ENCODE results near the gene TIMM21. TPM values are rescaled to one million over a fixed set of nuclear protein-coding genes. Genes with fewer than 3 reads are reported as not detected.

TIMM21 gene
- total RNA-seq, 2 donors from 2014 or later, result 3.9 to 23.1 TPM

GRCh38 chr18:74137920-74138538 lies 10.3 kb upstream of the TIMM21 start:
- DNase-seq (no peak), ATAC-seq (no peak)
- Histone ChIP-seq H3K27ac (no peak overlapping the region), H3K4me1 (no peaks in the 10 kb centered on the region), H3K4me3 (no peak overlapping the region), H3K9me3 (no peaks in the 10 kb centered on the region), H3K36me3 (replicated peaks in 1 of 2; ENCODE audit: insufficient read depth in 1 of 2, low read depth in 2 of 2) (no peaks in the 10 kb centered on the region), H3K27me3 (no peaks in the 10 kb centered on the region)
- TF ChIP-seq CTCF (IDR thresholded peaks at IDR 0.05) (no peak), POLR2A (IDR thresholded peaks at IDR 0.05) (no peak)
- intact Hi-C loops (cut with DNase I), result no loop called here
- 80 to 82% methylated on average over 12 of the region's 12 CpGs for WGBS, 2 donors

- intact Hi-C loops (cut with DNase I), result no loop called here
- Histone ChIP-seq H3K4me3 (no peak overlapping the region), H3K27me3 (no peaks in the 10 kb centered on the region), H3K4me1 (no peaks in the 10 kb centered on the region), H3K27ac (no peak overlapping the region), H3K36me3 (replicated peaks in 1 of 2; ENCODE audit: insufficient read depth in 1 of 2, low read depth in 2 of 2) (no peaks in the 10 kb centered on the region), H3K9me3 (no peaks in the 10 kb centered on the region)
- WGBS, 2 donors, result 70 to 86% methylated on average over 2 of the region's 2 CpGs
- TF ChIP-seq POLR2A (IDR thresholded peaks at IDR 0.05) (no peak), CTCF (IDR thresholded peaks at IDR 0.05) (no peak)
- ATAC-seq (no peak), DNase-seq (no peak)
These were observed 8.9 kb upstream of the TIMM21 start for GRCh38 chr18:74139411-74139810.

DNA sequence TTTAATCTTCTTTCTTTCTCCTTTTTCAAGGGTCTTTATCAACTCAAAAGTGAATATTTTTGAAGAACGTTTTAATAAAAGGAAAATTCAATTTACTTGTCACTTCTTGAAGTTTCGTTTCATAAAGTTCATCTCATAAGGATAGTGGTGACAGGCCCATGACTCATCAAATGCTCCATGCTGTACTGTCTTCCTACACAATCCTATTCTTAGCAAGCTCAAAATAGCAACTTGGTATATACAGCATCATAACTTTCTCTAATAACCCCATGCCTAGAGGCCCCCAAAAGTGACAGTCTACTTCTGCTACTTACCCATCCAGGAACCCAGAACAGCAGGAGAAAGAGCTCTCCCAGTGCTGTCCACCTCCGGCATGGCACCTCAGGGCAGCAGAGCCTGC lies 8.4 kb upstream of the TIMM21 start:
- DNase-seq, result no peak
- WGBS, 2 donors, result 52 to 58% methylated on average over 3 of the region's 3 CpGs
- H3K27ac ChIP-seq, result no peak overlapping the region
- H3K27me3 ChIP-seq, result no peaks in the 10 kb centered on the region
- intact Hi-C loops (cut with DNase I), result no loop called here
- no peak overlapping the region for H3K4me3 ChIP-seq
- ATAC-seq, result no peak
- no peaks in the 10 kb centered on the region for H3K9me3 ChIP-seq
- H3K4me1 ChIP-seq, result no peaks in the 10 kb centered on the region
- H3K36me3 ChIP-seq (replicated peaks in 1 of 2; ENCODE audit: insufficient read depth in 1 of 2, low read depth in 2 of 2), result no peaks in the 10 kb centered on the region
- no peak for TF ChIP-seq POLR2A (IDR thresholded peaks at IDR 0.05)
- no peak for TF ChIP-seq CTCF (IDR thresholded peaks at IDR 0.05)

- intact Hi-C loops (cut with DNase I), result no loop called here
- no peaks in the 10 kb centered on the region for H3K4me1 ChIP-seq
- H3K27ac ChIP-seq, result no peak overlapping the region
- TF ChIP-seq CTCF (IDR thresholded peaks at IDR 0.05) (no peak), POLR2A (IDR thresholded peaks at IDR 0.05) (no peak)
- H3K27me3 ChIP-seq, result no peaks in the 10 kb centered on the region
- DNase-seq (no peak), ATAC-seq (no peak)
- H3K36me3 ChIP-seq (replicated peaks in 1 of 2; ENCODE audit: insufficient read depth in 1 of 2, low read depth in 2 of 2), result no peaks in the 10 kb centered on the region
- H3K4me3 ChIP-seq, result no peak overlapping the region
- H3K9me3 ChIP-seq, result no peaks in the 10 kb centered on the region
- WGBS, 2 donors, result 47 to 53% methylated on average over 1 of the region's 1 CpG
These were observed 7.7 kb upstream of the TIMM21 start for GRCh38 chr18:74140582-74140981.

DNA sequence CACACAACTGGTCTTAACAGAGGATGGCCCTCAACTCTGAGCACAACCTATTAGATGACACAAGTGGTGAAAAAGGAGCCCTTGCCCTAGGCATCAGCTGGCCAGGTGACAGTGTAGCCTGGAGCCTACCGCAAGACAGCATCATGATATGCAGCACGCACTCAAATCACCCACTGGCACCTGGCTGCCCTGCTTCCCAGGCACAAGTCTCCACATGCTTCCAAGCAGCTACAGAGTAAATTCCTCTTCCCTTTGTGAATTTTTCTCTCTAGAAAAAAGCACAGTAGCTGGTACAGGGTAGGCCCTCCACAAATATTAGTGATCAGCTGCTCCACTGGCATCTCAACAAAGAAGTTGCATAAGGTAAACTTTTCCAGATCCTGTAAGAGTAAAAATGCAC lies 6.7 kb upstream of the TIMM21 start:
- WGBS, 2 donors, result 89 to 94% methylated on average over 2 of the region's 2 CpGs
- no peak for ATAC-seq

More for the DNA sequence above, 6.7 kb upstream of the TIMM21 start:
- intact Hi-C loops (cut with DNase I), result no loop called here
- no peaks in the 10 kb centered on the region for H3K4me1 ChIP-seq
- no peak for DNase-seq
- H3K36me3 ChIP-seq (replicated peaks in 1 of 2; ENCODE audit: insufficient read depth in 1 of 2, low read depth in 2 of 2), result no peaks in the 10 kb centered on the region
- H3K4me3 ChIP-seq, result no peak overlapping the region
- TF ChIP-seq CTCF (IDR thresholded peaks at IDR 0.05), result no peak
- no peak for TF ChIP-seq POLR2A (IDR thresholded peaks at IDR 0.05)
- H3K9me3 ChIP-seq, result no peaks in the 10 kb centered on the region
- H3K27me3 ChIP-seq, result no peaks in the 10 kb centered on the region
- H3K27ac ChIP-seq, result no peak overlapping the region

Measured in body of pancreas (tissue), 4 donors.